Glomerular visceral epithelial cell (primary cell): ENCODE measurements around the gene GABARAP.
A peak's percentile ranks its signal among the peaks of the same experiment; 100 is the strongest.

Source experiments
- DNase-seq: peaks from one replicate; pipeline ENCODE4 v3.0.0-alpha.2; 2016; ENCODE audit errors: extremely low spot score

GABARAP gene

DNA sequence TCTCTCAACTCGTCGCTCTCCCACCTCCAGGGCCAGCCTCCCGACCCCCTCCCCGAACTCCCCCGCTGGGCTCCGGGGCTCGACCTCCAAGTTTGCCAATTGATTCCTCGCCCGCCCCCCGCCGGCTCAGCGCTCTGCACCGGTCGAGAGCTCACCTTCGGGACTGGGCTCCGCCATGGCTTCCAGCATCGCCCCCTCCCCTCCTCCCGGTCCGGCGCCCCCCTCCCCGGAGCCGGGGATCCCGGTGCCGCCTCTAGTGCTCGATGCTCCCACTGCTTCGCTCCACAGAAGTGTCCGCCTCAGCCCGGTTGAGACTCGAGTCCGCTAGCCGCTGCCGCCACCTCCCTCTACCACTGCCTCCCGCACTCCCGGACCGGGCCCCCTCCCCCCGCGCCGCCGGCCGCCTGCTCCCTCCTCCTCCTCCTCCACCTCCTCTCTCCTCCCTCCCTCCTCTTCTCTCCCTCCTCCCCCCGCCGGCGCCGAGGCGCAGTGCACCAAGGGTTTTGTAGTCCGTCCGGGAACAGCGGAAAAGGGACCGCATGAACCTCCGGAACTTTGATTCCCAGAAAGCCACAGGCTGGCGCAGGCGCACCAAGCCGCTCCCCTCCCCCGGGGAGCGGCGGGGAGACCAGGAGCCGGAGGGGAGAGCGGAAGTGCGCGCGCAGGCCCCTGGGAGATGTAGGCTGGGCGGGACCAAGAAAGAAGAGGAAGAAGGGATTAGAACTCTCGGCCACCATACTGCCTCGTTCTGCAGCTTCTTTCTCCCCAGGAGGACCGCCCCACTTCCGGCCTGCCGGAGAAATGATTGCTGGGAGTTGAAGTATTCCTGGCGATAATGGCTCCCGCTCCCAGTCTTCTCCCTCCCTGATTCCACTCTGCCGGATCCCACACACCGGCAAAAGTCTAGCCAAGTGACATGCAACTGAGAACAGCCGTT, 2.9 kb downstream of the GABARAP start, which contains the start of gene PHF23:
Gene PHF23, minus strand, starts transcription at position 367 of the 937 bp plus-strand sequence. Its CDS starts 178 bp downstream, at position 189.
- DNase-seq, result peak; percentile 100

DNA sequence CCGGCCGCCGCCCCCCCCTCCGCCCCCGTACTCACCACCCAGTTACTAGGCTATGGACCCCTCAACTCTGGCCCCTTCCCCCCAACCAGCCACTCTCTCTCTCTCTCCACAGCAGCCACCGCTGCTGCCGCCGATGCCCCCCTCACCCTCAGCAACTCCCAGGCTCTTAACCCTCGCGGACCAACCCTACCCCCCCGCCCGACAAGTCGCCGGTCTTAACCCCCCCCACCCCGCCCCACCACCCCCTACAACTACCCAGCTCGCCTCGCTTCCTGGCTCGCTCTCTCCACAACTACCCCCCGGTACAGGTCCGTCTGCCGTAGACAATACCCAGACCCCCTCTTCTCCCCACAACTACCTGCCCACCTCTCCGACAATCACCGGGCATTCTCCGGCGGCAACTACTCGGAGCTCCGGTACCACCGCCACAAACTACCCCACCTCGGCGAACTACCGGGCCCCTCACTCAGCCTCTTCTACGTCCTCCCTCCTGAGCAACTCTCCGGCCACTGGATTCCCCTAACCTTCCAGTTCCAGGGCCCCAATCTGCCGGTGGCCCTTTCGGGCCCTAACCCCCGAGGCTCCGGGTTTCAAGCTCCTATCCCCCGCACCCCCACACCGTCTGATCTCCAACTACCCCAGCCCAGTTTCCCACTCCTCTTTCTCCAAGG, 3.7 kb downstream of the GABARAP start:
- peak; percentile 52 for DNase-seq

DNA sequence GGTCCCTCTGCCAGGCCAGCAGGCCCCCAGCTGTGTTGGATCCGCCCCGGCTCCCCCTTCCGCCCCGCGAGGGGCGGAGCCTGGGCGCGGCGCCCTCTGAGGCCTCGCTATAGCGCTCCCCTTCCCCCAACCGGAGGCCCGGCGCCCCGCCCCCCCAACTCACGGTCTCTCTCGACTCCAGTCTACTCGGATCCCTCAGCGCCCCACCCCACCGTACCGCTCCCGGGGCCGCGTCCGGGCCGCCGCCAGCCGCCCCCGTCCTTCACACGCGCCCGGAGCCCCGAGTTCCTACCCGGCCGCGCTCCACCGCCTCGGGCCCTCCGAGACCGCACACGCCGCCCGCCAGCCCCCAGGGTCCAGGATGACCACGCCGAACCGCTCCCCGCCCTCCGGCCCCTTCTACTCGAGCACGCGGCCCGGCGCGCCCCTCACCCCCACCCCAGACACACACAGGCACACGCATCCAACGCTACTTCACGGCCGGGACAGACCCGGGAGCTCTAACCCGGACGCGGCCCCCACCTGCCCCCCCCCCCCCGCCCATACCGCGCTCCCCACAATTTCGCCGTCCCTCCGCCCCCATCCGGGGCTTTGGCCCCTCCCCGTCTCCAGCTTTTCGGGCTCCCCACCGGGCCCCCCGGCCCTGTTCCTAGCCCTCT, 4.4 kb downstream of the GABARAP start:
- peak; percentile 78 for DNase-seq

DNA sequence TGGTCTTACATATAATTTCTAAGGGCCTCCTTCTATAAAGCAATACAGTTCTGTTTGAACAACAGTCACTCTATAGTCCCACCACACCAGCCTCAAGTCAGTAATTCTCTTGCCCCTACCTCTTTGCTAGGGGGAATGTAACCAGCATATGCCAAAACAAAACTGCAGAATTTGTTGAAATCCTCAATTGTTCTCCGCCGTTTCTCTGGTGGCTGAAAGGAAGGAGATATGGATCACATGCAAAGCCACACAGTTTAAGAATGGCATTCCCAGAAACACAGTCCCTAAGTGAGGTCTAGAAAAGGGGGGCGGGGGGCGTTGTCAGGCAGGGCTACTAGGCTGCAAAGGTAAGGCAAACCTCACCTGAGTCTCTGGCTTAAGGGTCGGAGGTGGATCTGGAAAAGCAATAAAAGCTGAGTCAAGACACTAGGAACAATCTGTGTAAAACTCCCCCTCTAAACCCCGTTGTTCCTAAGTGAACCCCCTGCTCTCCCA, 4.9 kb downstream of the GABARAP start:
- DNase-seq, result no peak

DNA sequence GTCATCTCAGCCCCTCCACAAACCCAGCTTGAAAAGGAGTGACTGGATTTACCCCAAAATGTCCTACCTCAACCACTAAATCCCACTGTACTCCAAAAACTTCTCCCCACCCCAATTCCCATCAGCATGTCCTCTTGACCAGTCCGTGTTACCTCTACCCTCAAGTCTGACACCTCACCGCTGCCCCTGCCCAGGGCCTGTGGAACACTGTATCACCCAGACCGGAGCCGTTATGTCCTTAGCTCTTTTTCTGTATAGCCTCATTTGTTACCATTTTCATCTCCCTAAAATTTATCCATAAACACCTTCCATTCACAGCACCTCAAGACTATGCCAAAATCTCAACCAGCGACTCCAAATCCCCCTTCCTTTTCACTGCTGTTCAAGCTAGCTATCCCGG, 5.4 kb downstream of the GABARAP start:
- no peak for DNase-seq

DNA sequence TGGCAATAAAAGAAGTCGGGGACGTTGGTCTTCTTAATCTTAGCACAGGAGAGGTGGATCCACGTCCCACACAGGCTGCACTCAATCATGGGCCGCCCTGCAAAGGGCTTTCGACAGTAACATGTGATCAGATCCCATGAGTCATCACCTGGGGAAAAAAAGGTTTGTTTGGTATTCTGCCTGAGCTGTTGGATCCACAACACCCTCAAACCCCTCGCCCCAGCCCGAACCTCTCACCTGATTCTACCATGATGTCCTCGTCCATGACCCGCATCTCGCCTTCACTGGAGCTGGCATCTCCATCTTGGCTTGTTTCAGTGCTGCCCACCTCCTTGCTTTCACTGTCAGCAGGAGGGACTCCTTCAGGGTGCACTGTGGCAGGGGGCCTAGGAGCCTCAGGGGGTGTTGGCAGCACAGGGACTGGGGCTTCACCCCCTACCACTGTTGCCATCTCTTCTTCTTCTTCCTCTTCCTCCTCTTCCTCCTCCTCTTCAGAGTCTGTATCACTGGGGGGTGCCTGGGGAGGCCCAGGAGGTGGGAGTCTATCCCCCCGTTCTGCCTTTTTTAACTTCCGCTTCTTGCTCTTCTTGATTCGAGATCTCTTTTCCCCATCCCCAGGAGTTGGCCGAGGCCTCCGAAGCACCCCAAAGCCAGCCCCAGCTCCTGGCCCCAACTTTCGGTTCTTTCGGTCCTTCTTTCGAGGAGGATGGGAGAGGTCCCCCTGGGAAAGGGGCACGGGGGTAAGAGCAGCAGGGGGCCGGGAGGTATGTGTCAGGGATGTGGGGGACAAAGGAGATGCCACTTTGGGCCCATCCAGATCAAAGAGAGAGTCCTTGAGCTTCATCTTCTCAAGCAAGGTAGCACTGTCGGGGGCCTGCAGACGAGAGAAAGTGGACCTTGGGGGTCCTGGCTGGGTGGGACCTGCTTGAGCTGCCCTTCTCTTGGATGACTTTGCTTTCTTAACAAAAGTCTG, 6.3 kb downstream of the GABARAP start:
- no peak for DNase-seq

DNA sequence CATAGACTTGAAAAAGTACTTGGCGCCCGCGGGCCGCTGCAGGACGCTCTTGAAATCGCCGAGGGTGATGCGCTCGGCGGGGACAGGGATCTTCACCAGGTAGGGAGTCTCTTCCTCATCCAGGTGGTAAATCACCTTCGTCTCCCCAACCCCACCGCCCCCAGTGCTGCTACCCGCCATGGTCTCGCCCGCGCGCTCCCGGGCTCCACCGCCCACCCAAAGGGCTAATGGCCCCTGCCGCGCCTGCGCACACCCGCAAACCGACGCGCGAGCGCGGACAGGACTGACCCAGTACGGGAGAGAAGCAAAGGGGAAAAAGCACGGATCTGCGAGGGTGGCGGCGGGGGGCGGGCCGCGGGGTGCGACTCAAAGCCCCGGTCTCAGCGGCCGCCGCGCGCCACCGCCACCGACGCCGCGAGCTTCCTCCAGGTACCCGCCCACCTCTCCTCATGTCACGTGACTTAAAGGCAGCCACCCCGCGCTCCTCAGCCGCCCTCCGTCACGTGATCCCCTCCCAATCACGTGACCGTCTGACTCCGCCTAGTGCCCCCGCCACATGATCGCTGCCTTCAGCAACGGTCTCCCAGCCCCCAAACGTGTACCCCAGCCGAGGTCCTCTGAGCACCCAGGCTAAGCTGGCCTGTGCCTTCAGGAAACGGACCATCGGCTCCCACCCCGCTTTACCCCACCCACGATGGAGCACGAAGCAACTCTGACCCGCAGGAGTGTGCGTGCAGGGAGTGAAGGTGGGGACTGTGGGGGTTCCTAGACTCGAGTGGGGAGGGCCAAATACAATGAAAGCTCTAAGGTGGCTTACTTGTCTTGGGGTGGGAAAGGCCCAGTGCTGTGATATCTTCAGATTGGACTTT, 7.9 kb downstream of the GABARAP start, which contains the start of gene DVL2:
Gene DVL2, minus strand, starts transcription at position 435 of the 869 bp plus-strand sequence. Its CDS starts 255 bp downstream, at position 180.
- peak; percentile 95 for DNase-seq

DNA sequence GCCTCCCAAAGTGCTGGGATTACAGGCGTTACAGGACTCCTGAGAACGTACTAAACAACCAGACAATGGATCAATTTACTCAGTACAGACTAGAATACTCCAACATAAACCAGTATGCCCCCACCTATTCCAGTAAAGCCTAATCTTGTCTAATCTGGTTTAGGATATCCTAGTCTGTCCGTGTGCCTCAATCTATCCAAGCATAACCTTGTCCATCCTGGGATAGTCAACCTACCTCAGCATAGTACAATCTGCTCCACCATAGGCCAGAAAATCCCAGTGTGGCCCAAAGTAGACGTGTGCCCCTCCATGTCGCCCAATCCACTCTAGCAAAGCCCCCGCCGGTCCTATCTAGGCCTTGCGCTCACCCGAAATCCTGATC, 8.6 kb downstream of the GABARAP start:
- DNase-seq, result no peak

DNA sequence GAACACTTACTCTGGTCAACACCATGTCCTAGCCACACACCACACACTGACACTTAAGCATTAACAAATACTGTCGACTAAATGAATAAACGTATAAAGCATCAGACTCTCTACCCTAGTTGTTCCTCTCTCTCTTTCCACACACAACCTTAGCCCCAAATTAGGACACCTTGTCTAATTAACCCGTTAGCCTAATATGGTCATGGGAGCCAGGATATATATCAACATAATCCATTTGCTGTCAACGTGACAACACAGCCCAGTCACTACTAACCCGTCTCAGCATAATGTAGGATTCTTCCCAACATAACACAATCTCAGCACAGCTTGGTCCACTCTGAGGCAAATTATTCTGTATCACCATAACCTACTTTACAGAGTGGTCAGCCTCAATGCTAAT, 10.1 kb downstream of the GABARAP start:
- no peak for DNase-seq

DNA sequence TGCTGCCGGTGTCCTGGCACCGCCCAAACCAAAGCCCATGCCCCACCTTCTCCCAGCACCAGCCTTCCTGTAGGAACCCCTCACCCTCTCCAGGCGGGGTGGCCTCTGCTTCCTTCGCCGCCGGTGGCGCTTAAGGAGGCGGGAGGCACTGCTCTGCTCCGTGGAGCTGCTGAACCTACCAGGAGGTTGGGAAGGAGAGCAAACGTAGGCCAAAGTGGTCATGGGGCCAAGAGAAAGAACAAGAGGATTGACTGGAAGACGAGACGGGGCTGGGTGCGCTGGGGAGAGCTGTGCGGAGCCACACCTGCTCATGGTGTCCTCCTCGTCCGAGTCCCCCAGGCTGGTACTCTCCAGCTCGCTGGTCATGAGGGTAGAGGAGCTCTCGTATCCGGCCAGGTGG, 12.7 kb downstream of the GABARAP start:
- no peak for DNase-seq

DNA sequence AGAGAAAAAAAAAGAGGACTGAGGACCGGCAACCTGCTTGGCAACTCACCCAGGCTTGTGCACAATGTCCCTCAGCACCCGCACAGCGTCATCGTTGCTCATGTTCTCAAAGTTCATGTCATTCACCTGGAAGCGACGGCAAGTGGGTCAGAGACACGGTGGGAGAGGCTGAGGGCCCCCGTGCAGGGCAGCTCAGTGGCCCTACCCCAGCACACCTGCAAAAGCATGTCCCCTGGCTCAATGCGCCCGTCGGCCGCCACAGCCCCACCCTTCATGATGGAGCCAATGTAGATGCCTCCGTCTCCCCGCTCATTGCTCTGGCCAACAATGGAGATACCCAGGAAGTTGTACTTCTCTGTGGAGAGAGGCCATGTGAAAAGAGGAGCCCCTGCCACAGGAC, 13.3 kb downstream of the GABARAP start:
- no peak for DNase-seq

DNA sequence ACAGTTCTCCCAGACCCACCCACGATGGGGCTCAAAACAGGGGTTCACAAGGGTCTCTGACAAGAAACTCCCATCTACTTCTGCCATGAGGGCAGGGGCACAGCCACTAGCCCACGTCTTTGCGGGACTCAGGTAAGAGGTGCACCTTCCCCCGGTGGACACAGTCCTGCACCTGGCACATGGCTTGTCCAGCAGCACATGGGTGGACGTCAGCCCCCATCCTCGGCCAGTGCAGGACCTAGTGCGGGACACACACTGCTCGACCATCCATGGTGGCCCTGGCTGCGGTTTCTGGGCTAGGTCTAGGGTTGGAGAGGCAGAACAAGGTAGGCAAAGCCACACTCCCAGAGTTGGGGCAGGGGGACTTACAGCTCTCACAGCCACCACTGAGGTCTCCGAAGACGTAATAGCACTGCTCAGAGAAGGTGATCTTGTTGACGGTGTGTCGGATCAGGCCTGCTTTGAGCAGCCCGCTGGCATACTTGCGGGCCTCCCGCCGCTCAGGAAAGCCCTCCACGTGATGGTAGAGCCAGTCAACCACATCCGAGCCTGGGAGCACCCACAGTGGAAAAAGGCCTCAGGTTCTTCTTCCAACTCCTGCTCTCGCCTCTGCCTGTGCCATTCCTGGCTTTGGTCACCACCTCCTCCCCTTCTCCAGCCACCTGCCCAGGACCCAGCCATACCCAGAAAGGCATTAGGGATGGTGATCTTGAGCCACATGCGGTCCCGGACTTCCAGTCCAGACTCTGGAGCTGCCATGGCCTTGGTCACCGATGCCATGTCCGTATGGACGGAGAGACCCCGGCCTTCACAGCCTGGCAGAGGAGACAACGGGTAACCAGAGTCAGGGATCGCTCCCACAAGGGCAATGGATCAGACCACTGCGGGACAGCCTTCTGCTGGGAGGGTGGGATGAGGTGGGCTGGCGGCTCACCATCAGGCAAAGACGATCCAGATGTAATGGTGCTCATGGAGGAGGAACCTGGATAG, 15.2 kb downstream of the GABARAP start:
- no peak for DNase-seq

DNA sequence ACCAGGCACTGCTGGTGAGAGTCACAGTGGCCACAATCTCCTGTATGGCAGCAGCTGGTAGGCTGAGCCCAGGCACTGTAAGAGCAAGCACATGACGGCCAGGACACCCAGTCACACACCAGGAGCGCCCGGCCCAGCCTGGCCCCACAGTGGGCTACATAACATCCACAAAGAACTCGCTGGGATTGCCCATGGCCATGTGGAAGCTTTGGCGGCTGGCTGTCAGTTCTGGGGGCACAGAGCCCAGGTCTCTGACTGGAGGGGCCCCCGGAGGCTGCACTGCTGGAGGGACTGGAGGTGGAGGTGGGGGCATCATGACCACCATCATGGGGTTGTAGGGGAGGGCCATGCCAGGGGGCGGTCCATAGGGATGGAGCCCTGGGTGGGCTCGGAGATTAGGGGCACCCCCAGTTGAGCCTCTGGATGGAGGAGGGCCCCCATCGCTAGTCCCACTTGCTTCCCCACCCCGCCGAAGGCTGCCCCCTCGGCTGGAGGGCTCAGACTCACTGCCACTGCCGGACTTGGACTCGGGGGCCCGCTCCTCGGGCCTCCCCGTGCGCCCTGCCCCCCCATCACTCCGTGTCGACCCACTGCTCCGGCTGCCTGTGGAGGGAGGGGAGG, 16.4 kb downstream of the GABARAP start:
- no peak for DNase-seq

DNA sequence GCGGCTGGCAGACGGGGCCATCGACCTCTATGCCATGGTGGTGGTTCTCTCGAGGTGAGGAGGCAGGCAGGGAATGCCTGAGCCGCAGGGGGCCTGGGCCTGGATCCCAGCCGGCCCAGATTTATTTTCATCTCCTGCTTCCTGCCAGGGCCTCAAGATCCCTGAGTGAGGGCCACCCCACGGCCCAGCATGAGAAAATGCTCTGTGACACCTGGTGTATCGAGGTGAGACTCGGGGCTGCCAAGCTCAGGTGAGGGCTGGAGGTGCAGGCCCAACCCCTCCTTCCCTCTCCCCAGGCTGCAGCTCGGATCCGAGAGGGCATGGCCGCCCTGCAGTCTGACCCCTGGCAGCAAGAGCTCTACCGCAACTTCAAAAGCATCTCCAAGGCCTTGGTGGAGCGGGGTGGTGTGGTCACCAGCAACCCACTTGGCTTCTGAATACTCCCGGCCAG, 17.6 kb downstream of the GABARAP start:
- no peak for DNase-seq

DNA sequence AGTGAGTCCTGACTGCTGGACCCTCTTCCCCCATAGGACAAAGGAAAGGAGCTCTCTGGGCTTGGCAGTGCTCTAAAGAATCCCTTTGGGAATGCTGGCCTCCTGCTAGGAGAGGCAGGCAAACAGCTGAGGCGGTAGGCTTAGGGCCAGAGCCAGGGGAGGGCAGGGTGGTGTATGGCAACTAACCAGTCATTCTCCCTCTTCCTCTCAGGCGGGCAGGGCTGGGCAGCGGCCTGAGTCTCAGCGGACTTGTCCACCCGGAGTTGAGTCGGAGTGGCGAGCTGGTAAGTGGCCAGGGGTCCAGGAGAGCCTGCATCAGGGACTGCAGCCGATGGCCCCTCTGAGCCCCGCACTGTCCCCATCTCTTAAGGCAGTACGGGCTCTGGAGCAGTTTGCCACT, 18.1 kb downstream of the GABARAP start:
- no peak for DNase-seq

DNA sequence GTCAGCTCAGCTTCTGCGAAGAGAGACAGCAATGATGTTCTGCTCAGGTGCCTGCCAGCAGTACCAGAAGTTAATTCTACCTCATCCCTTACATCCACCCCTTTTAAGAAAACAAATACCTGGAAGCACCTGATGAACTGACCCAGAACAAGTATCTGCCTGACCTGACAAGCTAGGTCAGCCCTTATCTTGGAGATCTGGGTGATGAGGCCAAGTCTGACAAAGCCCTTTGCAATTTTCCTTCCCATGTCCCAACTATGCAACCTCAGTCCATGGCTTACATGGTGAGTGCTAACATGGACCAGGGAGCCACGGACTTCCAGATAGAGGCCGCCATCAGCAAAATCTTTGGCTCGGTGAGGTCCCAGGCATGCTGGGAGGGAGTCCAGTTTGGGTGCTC, 18.9 kb downstream of the GABARAP start:
- no peak for DNase-seq

DNA sequence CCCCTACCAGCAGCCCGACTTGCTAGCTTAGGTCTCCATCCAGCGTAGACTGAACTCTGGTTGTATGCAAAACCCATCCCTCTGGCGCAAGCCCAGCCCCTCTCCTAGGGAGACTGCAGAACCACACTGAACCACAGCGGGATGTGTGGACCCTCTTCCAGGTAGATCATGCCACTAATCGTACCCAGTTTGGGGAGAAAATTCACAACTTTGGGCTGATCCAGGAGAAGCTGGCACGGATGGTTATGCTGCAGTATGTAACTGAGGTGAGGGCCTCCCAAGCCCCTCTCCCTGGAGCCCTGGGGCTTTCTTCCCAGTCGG, 19.3 kb downstream of the GABARAP start:
- DNase-seq, result no peak
